ENCODE data around the gene SIGLEC11. TPM values are rescaled to one million over a fixed set of nuclear protein-coding genes. Genes with fewer than 3 reads are reported as not detected.

The SIGLEC11 gene
- total RNA-seq, 1 experiment from 2014 or later = not detected

DNA sequence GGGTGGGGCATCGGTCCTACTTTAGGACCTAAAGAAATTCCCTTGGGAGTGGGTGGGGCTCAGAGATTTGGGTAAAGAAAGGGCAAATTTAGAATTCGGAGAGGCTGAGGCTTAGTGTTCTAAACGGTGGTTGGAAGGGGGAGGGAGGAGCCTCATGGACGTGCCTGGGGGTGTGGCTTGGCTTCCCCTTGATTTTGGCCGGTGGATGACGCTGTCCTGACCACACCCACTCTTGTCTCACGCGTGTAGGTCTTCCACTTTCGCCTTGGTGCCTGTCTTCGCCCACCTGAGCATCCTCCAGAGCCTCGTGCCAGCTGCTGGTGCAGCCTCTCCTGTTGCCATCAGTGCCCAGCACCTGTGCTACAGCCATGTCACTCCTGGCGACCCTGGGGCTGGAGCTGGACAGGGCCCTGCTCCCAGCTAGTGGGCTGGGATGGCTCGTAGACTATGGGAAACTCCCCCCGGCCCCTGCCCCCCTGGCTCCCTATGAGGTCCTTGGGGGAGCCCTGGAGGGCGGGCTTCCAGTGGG is 30.4 kb downstream of the SIGLEC11 start:
- intact Hi-C loops (cut with micrococcal nuclease; ENCODE audit: unreplicated experiment) = no loop called here
- Mint-ChIP-seq H3K9me3 (ENCODE audit: low read depth, unreplicated experiment) (peaks cover 2% of the 10 kb centered on the region), H3K27me3 (ENCODE audit: unreplicated experiment) (peaks cover 4% of the 10 kb centered on the region), H3K27ac (ENCODE audit: unreplicated experiment) (peak overlapping the region; percentile 87), H3K4me1 (ENCODE audit: low read depth, unreplicated experiment) (peaks cover 36% of the 10 kb centered on the region), H3K36me3 (ENCODE audit: insufficient read depth, unreplicated experiment) (peaks cover 60% of the 10 kb centered on the region), H3K4me3 (ENCODE audit: low read depth, unreplicated experiment) (peak overlapping the region; percentile 83)
- TF ChIP-seq, protein P1, sequence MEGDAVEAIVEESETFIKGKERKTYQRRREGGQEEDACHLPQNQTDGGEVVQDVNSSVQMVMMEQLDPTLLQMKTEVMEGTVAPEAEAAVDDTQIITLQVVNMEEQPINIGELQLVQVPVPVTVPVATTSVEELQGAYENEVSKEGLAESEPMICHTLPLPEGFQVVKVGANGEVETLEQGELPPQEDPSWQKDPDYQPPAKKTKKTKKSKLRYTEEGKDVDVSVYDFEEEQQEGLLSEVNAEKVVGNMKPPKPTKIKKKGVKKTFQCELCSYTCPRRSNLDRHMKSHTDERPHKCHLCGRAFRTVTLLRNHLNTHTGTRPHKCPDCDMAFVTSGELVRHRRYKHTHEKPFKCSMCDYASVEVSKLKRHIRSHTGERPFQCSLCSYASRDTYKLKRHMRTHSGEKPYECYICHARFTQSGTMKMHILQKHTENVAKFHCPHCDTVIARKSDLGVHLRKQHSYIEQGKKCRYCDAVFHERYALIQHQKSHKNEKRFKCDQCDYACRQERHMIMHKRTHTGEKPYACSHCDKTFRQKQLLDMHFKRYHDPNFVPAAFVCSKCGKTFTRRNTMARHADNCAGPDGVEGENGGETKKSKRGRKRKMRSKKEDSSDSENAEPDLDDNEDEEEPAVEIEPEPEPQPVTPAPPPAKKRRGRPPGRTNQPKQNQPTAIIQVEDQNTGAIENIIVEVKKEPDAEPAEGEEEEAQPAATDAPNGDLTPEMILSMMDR (IDR thresholded peaks at IDR 0.05; ENCODE audit: unreplicated experiment) = no peak
- CTCF ChIA-PET = interaction anchor here (1.0 to 3.0 kb wide), 2 partner anchors 61 to 73 kb away, joined by 3 to 10 read pairs; no protein-coding TSS in a partner anchor
- DNase-seq = no peak
- BruUV-seq (replicated peaks) = no TSS peak

DNA sequence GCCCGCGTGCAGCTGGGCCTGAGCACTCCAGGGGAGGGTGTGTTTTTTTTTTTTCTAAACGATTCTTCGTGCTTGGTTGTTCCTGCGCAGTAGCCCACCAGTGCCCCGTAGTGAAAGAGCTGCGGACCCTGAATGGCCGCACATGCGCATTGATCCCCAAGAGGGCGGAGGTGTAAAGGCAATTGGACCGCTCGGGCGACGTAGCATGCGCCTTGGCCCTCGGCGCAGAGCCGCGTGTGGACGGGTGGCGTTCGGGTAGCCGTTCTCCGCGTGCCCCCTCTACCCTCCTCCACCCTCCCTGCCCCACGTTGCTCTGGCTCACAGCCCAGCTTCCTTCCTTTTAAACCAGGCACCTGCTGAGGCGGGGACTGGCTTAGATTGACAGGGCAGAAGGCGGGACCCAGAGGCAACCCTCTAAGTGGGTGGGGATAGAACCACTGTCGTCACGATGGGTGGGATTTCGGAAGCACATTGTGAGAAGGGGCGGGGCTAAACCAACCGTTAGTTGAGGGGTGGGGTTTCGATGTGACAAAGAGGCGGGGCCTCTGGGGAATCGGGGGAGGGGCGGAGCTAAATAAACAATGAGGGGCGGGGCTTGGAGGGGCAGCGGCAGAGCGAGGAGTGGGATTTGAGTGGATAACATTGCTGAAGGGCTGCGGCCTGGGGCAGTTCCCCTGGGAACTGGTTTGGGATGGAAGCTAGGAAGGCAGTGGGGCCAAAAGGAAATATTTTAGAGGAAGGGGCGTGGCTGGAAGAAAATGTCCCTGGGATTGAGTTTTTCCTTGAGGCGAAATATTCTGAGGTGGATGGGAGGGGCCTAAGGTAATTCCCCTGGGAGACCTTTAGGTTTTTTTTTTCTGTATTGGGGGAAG is 31.1 kb downstream of the SIGLEC11 start:
- Mint-ChIP-seq H3K4me1 (ENCODE audit: low read depth, unreplicated experiment) (peaks cover 36% of the 10 kb centered on the region), H3K27ac (ENCODE audit: unreplicated experiment) (peak overlapping the region; percentile 87), H3K36me3 (ENCODE audit: insufficient read depth, unreplicated experiment) (peaks cover 67% of the 10 kb centered on the region), H3K4me3 (ENCODE audit: low read depth, unreplicated experiment) (peak overlapping the region; percentile 83), H3K27me3 (ENCODE audit: unreplicated experiment) (no peaks in the 10 kb centered on the region), H3K9me3 (ENCODE audit: low read depth, unreplicated experiment) (peaks cover 2% of the 10 kb centered on the region)
- CTCF ChIA-PET = interaction anchor here (0.5 to 3.0 kb wide), 10 partner anchors 10 to 255 kb away, joined by 3 to 10 read pairs (median 3); no protein-coding TSS in a partner anchor
- peak; percentile 94 for DNase-seq
- intact Hi-C loops (cut with micrococcal nuclease; ENCODE audit: unreplicated experiment) = no loop called here
- BruUV-seq (replicated peaks) = no TSS peak
- TF ChIP-seq, protein P1 (IDR thresholded peaks at IDR 0.05; ENCODE audit: unreplicated experiment) = no peak

DNA sequence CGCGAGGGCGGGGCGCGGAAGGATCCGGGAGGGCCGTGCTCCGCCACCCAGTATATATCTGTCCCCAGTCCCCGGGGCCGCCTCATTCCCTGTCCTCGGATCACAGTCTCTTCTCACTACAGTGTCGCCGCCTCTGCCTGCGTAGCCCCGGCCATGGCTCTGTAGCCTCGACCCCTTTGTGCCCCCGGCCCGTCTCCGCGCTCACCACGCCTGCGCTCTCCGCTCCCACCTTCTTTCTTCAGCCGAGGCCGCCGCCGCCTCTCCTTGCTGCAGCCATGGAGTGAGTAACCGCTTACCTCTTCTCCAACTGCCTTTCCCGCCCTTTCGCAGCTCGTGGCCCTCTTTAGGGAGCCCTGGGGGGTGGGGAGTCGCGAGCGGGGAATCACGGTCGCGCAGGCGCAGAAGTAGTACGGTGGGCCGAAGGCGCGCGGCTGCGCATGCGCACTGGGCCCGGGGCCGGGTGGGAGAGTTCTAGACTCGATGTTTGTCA is 31.8 kb downstream of the SIGLEC11 start, which contains the start of the genes ATF5 and NUP62:
Gene ATF5 (plus strand): TSS at position 85 of the 490 bp plus-strand sequence. CDS start 1,646 bp downstream, outside the sequence.
Gene NUP62 (minus strand): TSS at position 384 of the 490 bp plus-strand sequence. CDS start 19,697 bp downstream, outside the sequence.
- intact Hi-C loops (cut with micrococcal nuclease; ENCODE audit: unreplicated experiment) = no loop called here
- Mint-ChIP-seq H3K27me3 (ENCODE audit: unreplicated experiment) (no peaks in the 10 kb centered on the region), H3K4me1 (ENCODE audit: low read depth, unreplicated experiment) (peaks cover 36% of the 10 kb centered on the region), H3K27ac (ENCODE audit: unreplicated experiment) (peak within 1 kb of the TSS; percentile 87), H3K36me3 (ENCODE audit: insufficient read depth, unreplicated experiment) (peaks cover 73% of the 10 kb centered on the region), H3K4me3 (ENCODE audit: low read depth, unreplicated experiment) (peak within 1 kb of the TSS; percentile 83), H3K9me3 (ENCODE audit: low read depth, unreplicated experiment) (peaks cover 2% of the 10 kb centered on the region)
- CTCF ChIA-PET = interaction anchor here (0.6 to 3.0 kb wide), 9 partner anchors 11 to 254 kb away, joined by 3 to 10 read pairs (median 3); no protein-coding TSS in a partner anchor
- TF ChIP-seq, protein P1 (IDR thresholded peaks at IDR 0.05; ENCODE audit: unreplicated experiment) = no peak
- BruUV-seq (replicated peaks) = TSS peak; percentile 82
- DNase-seq = peak; percentile 96

DNA sequence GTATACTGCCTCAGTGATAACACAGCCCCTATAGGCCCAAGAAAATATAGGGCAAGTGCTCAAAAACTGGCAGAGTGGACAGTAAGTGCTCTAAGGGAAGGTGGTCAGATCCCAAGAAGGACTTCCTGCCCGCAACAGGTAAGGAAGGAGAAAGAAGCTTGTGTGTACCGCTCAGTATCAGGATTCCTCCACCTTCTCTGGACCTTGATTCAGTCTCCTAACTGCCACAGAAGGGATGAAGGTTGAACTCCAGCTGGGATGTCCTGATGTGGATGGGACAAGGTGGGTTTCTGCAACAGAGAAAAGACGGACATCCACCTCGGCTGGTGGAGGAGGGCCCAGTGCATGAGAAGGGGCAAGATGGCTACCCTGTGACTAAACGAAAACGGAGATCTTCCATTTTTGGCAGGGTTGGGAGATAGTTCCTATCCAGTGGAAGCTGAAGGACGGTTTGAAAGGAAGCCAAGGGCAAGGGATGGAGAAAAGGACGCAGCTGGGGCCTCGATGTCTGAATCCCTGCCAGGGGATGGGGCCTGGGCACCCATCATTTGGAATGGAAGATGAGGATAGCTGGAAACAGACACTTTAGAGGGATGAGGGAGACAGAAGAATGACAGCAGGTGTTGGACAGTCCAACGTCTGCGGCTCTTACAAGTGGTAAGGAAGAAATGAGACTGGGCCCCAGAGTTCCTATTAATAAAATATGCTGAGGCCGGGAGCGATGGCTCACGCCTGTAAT is 33.3 kb downstream of the SIGLEC11 start:
- no peaks in the 10 kb centered on the region for H3K27me3 Mint-ChIP-seq (ENCODE audit: unreplicated experiment)
- CTCF ChIA-PET = interaction anchor here (1.1 to 3.0 kb wide), 3 partner anchors 32 to 196 kb away, joined by 3 to 10 read pairs (median 8); partner anchors contain the start of gene IL4I1
- TF ChIP-seq, protein P1 (IDR thresholded peaks at IDR 0.05; ENCODE audit: unreplicated experiment) = no peak
- BruUV-seq (replicated peaks) = no TSS peak
- H3K4me3 Mint-ChIP-seq (ENCODE audit: low read depth, unreplicated experiment) = peak overlapping the region; percentile 83
- H3K4me1 Mint-ChIP-seq (ENCODE audit: low read depth, unreplicated experiment) = peaks cover 28% of the 10 kb centered on the region
- H3K36me3 Mint-ChIP-seq (ENCODE audit: insufficient read depth, unreplicated experiment) = peaks cover 86% of the 10 kb centered on the region
- DNase-seq = no peak
- H3K27ac Mint-ChIP-seq (ENCODE audit: unreplicated experiment) = peak overlapping the region; percentile 0
- H3K9me3 Mint-ChIP-seq (ENCODE audit: low read depth, unreplicated experiment) = no peaks in the 10 kb centered on the region
- intact Hi-C loops (cut with micrococcal nuclease; ENCODE audit: unreplicated experiment) = no loop called here
